ENCODE measurements around the gene ZNF319. TPM values are rescaled to one million over a fixed set of nuclear protein-coding genes. Genes with fewer than 3 reads are reported as not detected.

The ZNF319 gene
- total and polyA plus RNA-seq, 2 of the 13 experiments (the other 11 are each of a cell fraction or from before 2014, with no cell fraction given) = 2.4 to 3.6 TPM

- TF ChIP-seq ZNF280D (CRISPR knock-in tag; IDR thresholded peaks at IDR 0.05) = peak; percentile 89
- TF ChIP-seq SETDB1 (CRISPR knock-in tag; IDR thresholded peaks at IDR 0.05; ENCODE audit: borderline replicate concordance) = no peak
- no peak for TF ChIP-seq TSC22D2 (CRISPR knock-in tag; IDR thresholded peaks at IDR 0.05; ENCODE audit: borderline replicate concordance)
- no peak for TF ChIP-seq ARNT (IDR thresholded peaks at IDR 0.05)
- TF ChIP-seq ZNF10 (CRISPR knock-in tag; IDR thresholded peaks at IDR 0.05; ENCODE audit: borderline replicate concordance, low read depth) = no peak
- no peak; the same call in 1 of the 2 replicates for TF ChIP-seq ARID5B (CRISPR knock-in tag; IDR thresholded peaks at IDR 0.05)
- TF ChIP-seq HMGA1 (CRISPR knock-in tag; conservative IDR thresholded peaks at IDR 0.05) = no peak
- no peak for TF ChIP-seq ZNF83 (CRISPR knock-in tag; IDR thresholded peaks at IDR 0.05; ENCODE audit: borderline replicate concordance)
- no peak; the same call in 1 of the 2 replicates for TF ChIP-seq JUND (CRISPR knock-in tag; IDR thresholded peaks at IDR 0.05)
- peak; percentile 85 for TF ChIP-seq KAT8 (CRISPR knock-in tag; IDR thresholded peaks at IDR 0.05)
- peak; percentile 71 for TF ChIP-seq NCOR1 (IDR thresholded peaks at IDR 0.05; ENCODE audit: borderline replicate concordance, low read length)
- TF ChIP-seq, protein P1, sequence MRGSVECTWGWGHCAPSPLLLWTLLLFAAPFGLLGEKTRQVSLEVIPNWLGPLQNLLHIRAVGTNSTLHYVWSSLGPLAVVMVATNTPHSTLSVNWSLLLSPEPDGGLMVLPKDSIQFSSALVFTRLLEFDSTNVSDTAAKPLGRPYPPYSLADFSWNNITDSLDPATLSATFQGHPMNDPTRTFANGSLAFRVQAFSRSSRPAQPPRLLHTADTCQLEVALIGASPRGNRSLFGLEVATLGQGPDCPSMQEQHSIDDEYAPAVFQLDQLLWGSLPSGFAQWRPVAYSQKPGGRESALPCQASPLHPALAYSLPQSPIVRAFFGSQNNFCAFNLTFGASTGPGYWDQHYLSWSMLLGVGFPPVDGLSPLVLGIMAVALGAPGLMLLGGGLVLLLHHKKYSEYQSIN (CRISPR knock-in tag; IDR thresholded peaks at IDR 0.05; ENCODE audit: borderline replicate concordance) = no peak
- TF ChIP-seq RBM22 (optimal IDR thresholded peaks at IDR 0.05; ENCODE audit: low read length) = no peak
- no peak for TF ChIP-seq KDM4B (CRISPR knock-in tag; IDR thresholded peaks at IDR 0.05)
- no peak for TF ChIP-seq CHCHD3 (CRISPR knock-in tag; IDR thresholded peaks at IDR 0.05)
- no peak for TF ChIP-seq ZNF75D (CRISPR knock-in tag; IDR thresholded peaks at IDR 0.05; ENCODE audit: borderline replicate concordance)
- no peak for TF ChIP-seq ZNF256 (CRISPR knock-in tag; conservative IDR thresholded peaks at IDR 0.05)
- TF ChIP-seq HHEX (CRISPR knock-in tag; IDR thresholded peaks at IDR 0.05) = no peak
- TF ChIP-seq ZNF34 (CRISPR knock-in tag; IDR thresholded peaks at IDR 0.05; ENCODE audit: borderline replicate concordance) = no peak
Measured at GRCh38 chr16:58000706-58001676, 519 bp upstream of the ZNF319 start, which contains the start of gene USB1 (continued).
